H1 (cell line): ENCODE measurements around the gene YAF2. TPM values are rescaled to one million over a fixed set of nuclear protein-coding genes. Genes with fewer than 3 reads are reported as not detected.

Experiments
- ATF2 ChIP-seq: IDR thresholded peaks from 2 replicates; pipeline ENCODE4 v1.6.1; 2012; ENCODE audit warnings: low read length, inconsistent platforms
- PHF8 ChIP-seq: fragments of 200-600 bp; sonication (generic); conservative IDR thresholded peaks from 2 replicates; pipeline ENCODE4 v1.7.1; 2012; ENCODE audit warnings: low read depth, mild to moderate bottlenecking, inconsistent platforms, low read length, moderate library complexity
- RXRA ChIP-seq: IDR thresholded peaks from 2 replicates; pipeline ENCODE4 v1.6.1; 2011; ENCODE audit warnings: low read depth, mild to moderate bottlenecking, low read length, moderate library complexity; ENCODE audit not compliant: insufficient read depth
- polyA plus RNA-seq, 7 experiments: library from polyadenylated mRNA; depleted of rRNA in 3 of 7; stranded (reverse) in 5 of 7; unstranded in 2 of 7; fragments of >200 nt in 5 of 7; fragments of 200-250 nt in 2 of 7; gene quantifications; 1 replicate in 5 of 7; 2 replicates in 1 of 7; 4 replicates in 1 of 7; pipeline versions ENCODE4 v1.2.1 to v1.2.3, GENCODE V29; 2011 to 2013; ENCODE audit warnings: missing spikeins in 2 of 7, mixed read lengths in 2 of 7
- total RNA-seq: library from RNA; stranded (reverse); fragmentation: NEBNext Ultra II Directional; extraction: Animal tissue kit (Norgen Biotek cat#: 25700); gene quantifications from 2 replicates; pipeline ENCODE4 v1.2.1, GENCODE V29; 2021

Gene YAF2
- total and polyA plus RNA-seq, 2 of the 8 experiments (the other 6 are each of a cell fraction or from before 2014, with no cell fraction given): 0.50 to 2.2 TPM

GRCh38 chr12:42259699-42260098 is 21.7 kb upstream of the YAF2 start (continued):
- no peak for TF ChIP-seq ATF2
- no peak for TF ChIP-seq RXRA
- TF ChIP-seq PHF8: no peak
